Measurements from ENCODE around the gene NDUFA12.
"Not testable (repeated sequence)": the region's sequence is repeated elsewhere in the genome, so short reads cannot be mapped to it uniquely, and the experiment has no call there.

Gene NDUFA12

DNA sequence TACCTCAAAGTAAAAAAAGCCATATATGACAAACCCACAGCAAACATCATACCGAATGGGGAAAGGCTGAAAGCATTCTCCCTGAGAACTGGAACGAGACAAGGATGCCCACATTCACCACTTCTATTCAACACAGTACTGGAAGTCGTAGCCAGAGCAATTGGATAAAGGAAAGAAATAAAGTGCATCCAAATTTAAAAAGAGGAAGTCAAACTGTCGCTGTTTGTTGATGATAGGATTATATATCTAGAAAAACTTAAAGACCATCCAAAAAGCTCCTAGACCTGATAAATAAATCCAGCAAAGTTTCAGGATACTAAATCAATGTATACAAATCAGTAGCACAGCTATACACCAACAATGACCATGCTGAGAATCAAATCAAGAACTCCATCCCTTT lies 5.2 kb downstream of the NDUFA12 start:
- POLR2A ChIA-PET (ENCODE audit: low non-redundant PET): no interaction called here
- no peak for DNase-seq (ENCODE audit: low spot score)
- CTCF ChIA-PET: no interaction called here
- TF ChIP-seq, protein P1, sequence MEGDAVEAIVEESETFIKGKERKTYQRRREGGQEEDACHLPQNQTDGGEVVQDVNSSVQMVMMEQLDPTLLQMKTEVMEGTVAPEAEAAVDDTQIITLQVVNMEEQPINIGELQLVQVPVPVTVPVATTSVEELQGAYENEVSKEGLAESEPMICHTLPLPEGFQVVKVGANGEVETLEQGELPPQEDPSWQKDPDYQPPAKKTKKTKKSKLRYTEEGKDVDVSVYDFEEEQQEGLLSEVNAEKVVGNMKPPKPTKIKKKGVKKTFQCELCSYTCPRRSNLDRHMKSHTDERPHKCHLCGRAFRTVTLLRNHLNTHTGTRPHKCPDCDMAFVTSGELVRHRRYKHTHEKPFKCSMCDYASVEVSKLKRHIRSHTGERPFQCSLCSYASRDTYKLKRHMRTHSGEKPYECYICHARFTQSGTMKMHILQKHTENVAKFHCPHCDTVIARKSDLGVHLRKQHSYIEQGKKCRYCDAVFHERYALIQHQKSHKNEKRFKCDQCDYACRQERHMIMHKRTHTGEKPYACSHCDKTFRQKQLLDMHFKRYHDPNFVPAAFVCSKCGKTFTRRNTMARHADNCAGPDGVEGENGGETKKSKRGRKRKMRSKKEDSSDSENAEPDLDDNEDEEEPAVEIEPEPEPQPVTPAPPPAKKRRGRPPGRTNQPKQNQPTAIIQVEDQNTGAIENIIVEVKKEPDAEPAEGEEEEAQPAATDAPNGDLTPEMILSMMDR (conservative IDR thresholded peaks at IDR 0.05; ENCODE audit: low read depth): no peak
- H3K27ac ChIP-seq: no peak overlapping the region

- POLR2A ChIA-PET (ENCODE audit: low non-redundant PET): no interaction called here
- TF ChIP-seq, protein P1 (conservative IDR thresholded peaks at IDR 0.05; ENCODE audit: low read depth): no peak
- CTCF ChIA-PET: no interaction called here
- H3K27ac ChIP-seq: no peak overlapping the region
- no peak for DNase-seq (ENCODE audit: low spot score)
Measured at GRCh38 chr12:94997726-94998125, 5.8 kb downstream of the NDUFA12 start.

DNA sequence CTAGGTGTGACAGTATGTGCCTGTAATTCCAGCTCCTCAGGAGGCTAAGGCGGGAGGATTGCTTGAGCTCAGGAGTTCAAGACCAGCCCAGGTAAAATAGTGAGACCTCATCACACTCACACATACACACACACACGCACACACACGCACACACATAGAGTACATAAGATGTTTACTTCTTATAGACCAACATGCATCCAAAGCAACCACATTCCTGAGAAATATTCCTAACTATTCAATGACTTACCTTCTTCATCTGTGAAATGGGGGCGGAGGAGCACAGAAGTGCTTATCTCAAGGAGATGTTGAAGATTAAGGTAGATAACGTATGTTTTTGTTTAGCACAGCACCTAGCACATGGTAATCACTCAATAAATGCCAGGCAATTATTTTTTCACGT lies 6.4 kb downstream of the NDUFA12 start:
- H3K27ac ChIP-seq: no peak overlapping the region
- ChIA-PET CTCF (interaction anchor here (0.6 to 0.7 kb wide), 2 partner anchors 52 to 816 kb away, joined by 3 read pairs; no protein-coding TSS in a partner anchor), POLR2A (ENCODE audit: low non-redundant PET) (no interaction called here)
- TF ChIP-seq, protein P1 (conservative IDR thresholded peaks at IDR 0.05; ENCODE audit: low read depth): no peak
- no peak for DNase-seq (ENCODE audit: low spot score)

GRCh38 chr12:94994312-94994711 lies 9.2 kb downstream of the NDUFA12 start:
- ChIA-PET POLR2A (ENCODE audit: low non-redundant PET) (no interaction called here), CTCF (no interaction called here)
- TF ChIP-seq, protein P1 (conservative IDR thresholded peaks at IDR 0.05; ENCODE audit: low read depth): no peak
- DNase-seq (ENCODE audit: low spot score): peak; percentile 84
- no peak overlapping the region for H3K27ac ChIP-seq

- CTCF ChIA-PET; POLR2A ChIA-PET (ENCODE audit: low non-redundant PET); DNase-seq (ENCODE audit: low spot score); H3K27ac ChIP-seq: not testable (repeated sequence)
Measured at GRCh38 chr12:94993855-94994254, 9.6 kb downstream of the NDUFA12 start.

GRCh38 chr12:94990222-94990621 lies 13.3 kb downstream of the NDUFA12 start:
- ChIA-PET CTCF (no interaction called here), POLR2A (ENCODE audit: low non-redundant PET) (interaction anchor here (1.6 kb wide), 1 partner anchor 14 kb away, joined by 4 read pairs; the partner anchor contains the start of gene NDUFA12)
- no peak overlapping the region for H3K27ac ChIP-seq
- TF ChIP-seq, protein P1 (conservative IDR thresholded peaks at IDR 0.05; ENCODE audit: low read depth): no peak
- DNase-seq (ENCODE audit: low spot score): no peak

DNA sequence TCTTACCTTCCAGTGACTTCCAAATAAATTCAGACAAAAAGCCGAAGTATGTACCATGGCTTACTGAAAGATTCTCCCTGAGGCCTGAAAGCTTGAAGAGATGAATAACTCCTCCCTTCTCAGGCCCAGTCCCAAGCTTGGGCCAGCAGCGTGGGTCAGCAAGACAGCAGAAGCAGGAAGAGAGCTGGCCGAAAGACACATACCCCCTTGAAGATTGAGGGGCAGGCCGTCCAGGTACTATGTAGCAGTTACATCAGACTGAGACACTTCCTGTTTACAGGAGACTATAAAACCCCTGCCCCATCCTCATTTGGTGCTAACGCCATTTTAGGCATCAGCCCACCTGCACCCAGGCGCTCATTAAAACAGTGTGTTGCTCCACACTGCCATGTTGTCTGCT lies 15.0 kb downstream of the NDUFA12 start:
- H3K27ac ChIP-seq: no peak overlapping the region
- CTCF ChIA-PET: no interaction called here
- TF ChIP-seq, protein P1 (conservative IDR thresholded peaks at IDR 0.05; ENCODE audit: low read depth): no peak
- POLR2A ChIA-PET (ENCODE audit: low non-redundant PET): no interaction called here
- DNase-seq (ENCODE audit: low spot score): no peak
